ENCODE results near the gene NTPCR. TPM values are rescaled to one million over a fixed set of nuclear protein-coding genes. Genes with fewer than 3 reads are reported as not detected.

The NTPCR gene
- polyA plus RNA-seq, 1 donor (not counting 4 experiments of a cell fraction or from before 2014, with no cell fraction given) = 40.0 TPM

- no peaks in the 10 kb centered on the region for H3K79me2 ChIP-seq (ENCODE audit: control insufficient read depth, insufficient read depth, low read length)
- no peak overlapping the region for H3K27ac ChIP-seq (ENCODE audit: control insufficient read depth, insufficient read depth, low read length)
- H3K36me3 ChIP-seq (ENCODE audit: control insufficient read depth in 2 of 2, extremely low read depth in 1 of 2, insufficient read depth in 2 of 2, low read length in 2 of 2) = peaks cover 12 to 16% of the 10 kb centered on the region in 2 experiments
- no peak for TF ChIP-seq EZH2 (IDR thresholded peaks at IDR 0.05; ENCODE audit: low read length)
- no peak for TF ChIP-seq CTCF (optimal IDR thresholded peaks at IDR 0.05 in 1 of 3, IDR thresholded peaks at IDR 0.05 in 1 of 3, conservative IDR thresholded peaks at IDR 0.05 in 1 of 3; ENCODE audit: extremely low read depth in 1 of 3, insufficient read depth in 2 of 3, low read length in 3 of 3)
- no peak overlapping the region for H3K4me3 ChIP-seq (ENCODE audit: control insufficient read depth in 2 of 3, extremely low read depth in 1 of 3, insufficient read depth in 2 of 3, low read depth in 1 of 3, low read length in 3 of 3)
- no peak overlapping the region for H3K9ac ChIP-seq (ENCODE audit: control insufficient read depth, extremely low read depth, insufficient read depth, low read length)
- DNase-seq (ENCODE audit: low read depth, low spot score) (no peak), FAIRE-seq (no peak)
- no peaks in the 10 kb centered on the region for H3K27me3 ChIP-seq (ENCODE audit: control insufficient read depth, extremely low read depth, insufficient read depth, low read length)
- no peak overlapping the region for H3K4me2 ChIP-seq (ENCODE audit: control insufficient read depth, extremely low read depth, insufficient read depth, low read depth, low read length)
- H3K9me1 ChIP-seq (ENCODE audit: control insufficient read depth, extremely low read depth, insufficient read depth, low read length) = peaks cover 2% of the 10 kb centered on the region
- dilution Hi-C loops (cut with MboI; ENCODE audit: extremely low pct_ligation_motif_present, low sequenced_read_pairs) = no loop called here
- H3K4me1 ChIP-seq (ENCODE audit: control insufficient read depth, extremely low read depth, insufficient read depth, low read length) = no peaks in the 10 kb centered on the region
- H2AFZ ChIP-seq (ENCODE audit: control insufficient read depth, low read length) = no peak overlapping the region
- H3K9me3 ChIP-seq (ENCODE audit: control insufficient read depth, low read depth, low read length) = no peaks in the 10 kb centered on the region
- H4K20me1 ChIP-seq (ENCODE audit: control insufficient read depth, extremely low read depth, insufficient read depth, low read length) = no peaks in the 10 kb centered on the region
These were observed 54.0 kb downstream of the NTPCR start for GRCh38 chr1:233004451-233004850.

- Histone ChIP-seq H3K4me1 (ENCODE audit: control insufficient read depth, extremely low read depth, insufficient read depth, low read length) (no peaks in the 10 kb centered on the region), H3K9me3 (ENCODE audit: control insufficient read depth, low read depth, low read length) (no peaks in the 10 kb centered on the region), H2AFZ (ENCODE audit: control insufficient read depth, low read length) (no peak overlapping the region), H3K27ac (ENCODE audit: control insufficient read depth, insufficient read depth, low read length) (no peak overlapping the region), H3K4me2 (ENCODE audit: control insufficient read depth, extremely low read depth, insufficient read depth, low read depth, low read length) (no peak overlapping the region), H3K9ac (ENCODE audit: control insufficient read depth, extremely low read depth, insufficient read depth, low read length) (no peak overlapping the region), H3K79me2 (ENCODE audit: control insufficient read depth, insufficient read depth, low read length) (no peaks in the 10 kb centered on the region), H3K9me1 (ENCODE audit: control insufficient read depth, extremely low read depth, insufficient read depth, low read length) (peaks cover 2% of the 10 kb centered on the region), H4K20me1 (ENCODE audit: control insufficient read depth, extremely low read depth, insufficient read depth, low read length) (no peaks in the 10 kb centered on the region), H3K27me3 (ENCODE audit: control insufficient read depth, extremely low read depth, insufficient read depth, low read length) (no peaks in the 10 kb centered on the region), H3K36me3 (ENCODE audit: control insufficient read depth in 2 of 2, extremely low read depth in 1 of 2, insufficient read depth in 2 of 2, low read length in 2 of 2) (peaks cover 9 to 12% of the 10 kb centered on the region in 2 experiments), H3K4me3 (ENCODE audit: control insufficient read depth in 2 of 3, extremely low read depth in 1 of 3, insufficient read depth in 2 of 3, low read depth in 1 of 3, low read length in 3 of 3) (no peak overlapping the region)
- TF ChIP-seq EZH2 (IDR thresholded peaks at IDR 0.05; ENCODE audit: low read length) (no peak), CTCF (optimal IDR thresholded peaks at IDR 0.05 in 1 of 3, IDR thresholded peaks at IDR 0.05 in 1 of 3, conservative IDR thresholded peaks at IDR 0.05 in 1 of 3; ENCODE audit: extremely low read depth in 1 of 3, insufficient read depth in 2 of 3, low read length in 3 of 3) (no peak)
- FAIRE-seq = no peak
- DNase-seq (ENCODE audit: low read depth, low spot score) = no peak
- dilution Hi-C loops (cut with MboI; ENCODE audit: extremely low pct_ligation_motif_present, low sequenced_read_pairs) = no loop called here
These were observed 54.7 kb downstream of the NTPCR start for GRCh38 chr1:233005156-233005555.
